Memory B cell (primary cell): ENCODE data around the gene DOK3.
"Not testable (repeated sequence)": the region's sequence is repeated elsewhere in the genome, so short reads cannot be mapped to it uniquely, and the experiment has no call there.

Source experiments
- ATAC-seq: fragments of 150-1000 bp; cut with Tn5 transposase; 2 replicates; pipeline ENCODE4 v1.10.0; 2021; ENCODE audit warnings: low read depth, mild to moderate bottlenecking, moderate library complexity
- DNase-seq, 2 donors: peaks; one replicate each; pipeline ENCODE4 v3.0.0; 2022; ENCODE audit warnings: low spot score in 2 of 2
- H3K27ac Mint-ChIP-seq: one replicate; pipeline ENCODE4 v1.8.0; 2022; ENCODE audit warnings: mild to moderate bottlenecking, moderate library complexity, mixed read lengths
- H3K27me3 Mint-ChIP-seq: one replicate; pipeline ENCODE4 v1.8.0; 2022; ENCODE audit warnings: mixed read lengths
- H3K36me3 Mint-ChIP-seq: one replicate; pipeline ENCODE4 v1.8.0; 2022; ENCODE audit warnings: mild to moderate bottlenecking, mixed read lengths
- H3K4me1 Mint-ChIP-seq: one replicate; pipeline ENCODE4 v1.8.0; 2022; ENCODE audit warnings: mixed read lengths
- H3K4me3 Mint-ChIP-seq: one replicate; pipeline ENCODE4 v1.8.0; 2022; ENCODE audit warnings: mild to moderate bottlenecking, moderate library complexity, mixed read lengths
- H3K9me3 Mint-ChIP-seq: one replicate; pipeline ENCODE4 v1.8.0; 2022; ENCODE audit warnings: mixed read lengths

DOK3 gene

GRCh38 chr5:177542816-177543465 lies 33.3 kb upstream of the DOK3 start:
- H3K36me3 Mint-ChIP-seq = peaks cover 15% of the 10 kb centered on the region

GRCh38 chr5:177540438-177540837 lies 30.8 kb upstream of the DOK3 start:
- no peaks in the 10 kb centered on the region for H3K9me3 Mint-ChIP-seq
- H3K36me3 Mint-ChIP-seq = peaks cover 17% of the 10 kb centered on the region
- no peak for ATAC-seq
- no peak for DNase-seq
- H3K27ac Mint-ChIP-seq = no peak overlapping the region
- H3K4me1 Mint-ChIP-seq = peaks cover 4% of the 10 kb centered on the region
- no peak overlapping the region for H3K4me3 Mint-ChIP-seq
- no peaks in the 10 kb centered on the region for H3K27me3 Mint-ChIP-seq

More at GRCh38 chr5:177542816-177543465, 33.3 kb upstream of the DOK3 start:
- Mint-ChIP-seq H3K4me1 (peaks cover 10% of the 10 kb centered on the region), H3K27me3 (no peaks in the 10 kb centered on the region), H3K4me3 (no peak overlapping the region), H3K27ac (no peak overlapping the region), H3K9me3 (no peaks in the 10 kb centered on the region)
- DNase-seq = no peak
- ATAC-seq = no peak

- peaks cover 17% of the 10 kb centered on the region for H3K36me3 Mint-ChIP-seq
- no peaks in the 10 kb centered on the region for H3K27me3 Mint-ChIP-seq
- peaks cover 4% of the 10 kb centered on the region for H3K4me1 Mint-ChIP-seq
- no peak overlapping the region for H3K27ac Mint-ChIP-seq
- ATAC-seq = no peak
- no peak overlapping the region for H3K4me3 Mint-ChIP-seq
- DNase-seq = no peak
- no peaks in the 10 kb centered on the region for H3K9me3 Mint-ChIP-seq
Observed at GRCh38 chr5:177539411-177539810, 29.8 kb upstream of the DOK3 start.

- no peak for ATAC-seq
- H3K4me3 Mint-ChIP-seq = no peak overlapping the region
- no peaks in the 10 kb centered on the region for H3K9me3 Mint-ChIP-seq
- H3K27me3 Mint-ChIP-seq = no peaks in the 10 kb centered on the region
- DNase-seq = no peak
- peaks cover 18% of the 10 kb centered on the region for H3K36me3 Mint-ChIP-seq
- H3K4me1 Mint-ChIP-seq = peaks cover 4% of the 10 kb centered on the region
- H3K27ac Mint-ChIP-seq = no peak overlapping the region
Observed at GRCh38 chr5:177538876-177539275, 29.2 kb upstream of the DOK3 start.

- Mint-ChIP-seq H3K9me3 (no peaks in the 10 kb centered on the region), H3K27me3 (no peaks in the 10 kb centered on the region), H3K36me3 (peaks cover 22% of the 10 kb centered on the region), H3K4me1 (peaks cover 4% of the 10 kb centered on the region), H3K4me3 (no peak overlapping the region), H3K27ac (no peak overlapping the region)
- no peak for DNase-seq
- no peak for ATAC-seq
Observed at GRCh38 chr5:177537389-177538361, 28.0 kb upstream of the DOK3 start.

- H3K4me3 Mint-ChIP-seq = no peak overlapping the region
- ATAC-seq = no peak
- H3K4me1 Mint-ChIP-seq = peaks cover 4% of the 10 kb centered on the region
- peaks cover 21% of the 10 kb centered on the region for H3K36me3 Mint-ChIP-seq
- H3K27me3 Mint-ChIP-seq = no peaks in the 10 kb centered on the region
- H3K27ac Mint-ChIP-seq = no peak overlapping the region
- no peaks in the 10 kb centered on the region for H3K9me3 Mint-ChIP-seq
- no peak for DNase-seq
Observed at GRCh38 chr5:177536386-177536785, 26.8 kb upstream of the DOK3 start.

- Mint-ChIP-seq H3K4me1 (no peaks in the 10 kb centered on the region), H3K27me3 (no peaks in the 10 kb centered on the region), H3K4me3 (no peak overlapping the region), H3K36me3 (peaks cover 21% of the 10 kb centered on the region), H3K27ac (no peak overlapping the region), H3K9me3 (no peaks in the 10 kb centered on the region)
- no peak for DNase-seq
- ATAC-seq = no peak
Observed at GRCh38 chr5:177535125-177535524, 25.5 kb upstream of the DOK3 start.

- not testable (repeated sequence) for H3K27me3 Mint-ChIP-seq, H3K4me3 Mint-ChIP-seq, H3K9me3 Mint-ChIP-seq, ATAC-seq, H3K27ac Mint-ChIP-seq, DNase-seq, H3K4me1 Mint-ChIP-seq
- peaks cover 23% of the 10 kb centered on the region for H3K36me3 Mint-ChIP-seq
Observed at GRCh38 chr5:177534433-177534832, 24.8 kb upstream of the DOK3 start.

GRCh38 chr5:177531209-177531940 lies 21.7 kb upstream of the DOK3 start:
- DNase-seq = no peak
- ATAC-seq = no peak
- Mint-ChIP-seq H3K9me3 (no peaks in the 10 kb centered on the region), H3K27ac (no peak overlapping the region), H3K27me3 (no peaks in the 10 kb centered on the region), H3K36me3 (peaks cover 18% of the 10 kb centered on the region), H3K4me1 (no peaks in the 10 kb centered on the region), H3K4me3 (no peak overlapping the region)

GRCh38 chr5:177530638-177531037 lies 21.0 kb upstream of the DOK3 start:
- no peaks in the 10 kb centered on the region for H3K4me1 Mint-ChIP-seq
- no peaks in the 10 kb centered on the region for H3K9me3 Mint-ChIP-seq
- no peak overlapping the region for H3K4me3 Mint-ChIP-seq
- H3K36me3 Mint-ChIP-seq = peaks cover 18% of the 10 kb centered on the region
- H3K27me3 Mint-ChIP-seq = no peaks in the 10 kb centered on the region
- ATAC-seq (no peak), DNase-seq (no peak)
- no peak overlapping the region for H3K27ac Mint-ChIP-seq

- ATAC-seq (no peak), DNase-seq (no peak)
- Mint-ChIP-seq H3K4me3 (no peak overlapping the region), H3K27me3 (no peaks in the 10 kb centered on the region), H3K4me1 (no peaks in the 10 kb centered on the region), H3K9me3 (no peaks in the 10 kb centered on the region), H3K36me3 (peaks cover 18% of the 10 kb centered on the region), H3K27ac (no peak overlapping the region)
Observed at GRCh38 chr5:177529247-177530203, 19.9 kb upstream of the DOK3 start.

- no peak for DNase-seq
- Mint-ChIP-seq H3K9me3 (no peaks in the 10 kb centered on the region), H3K27ac (no peak overlapping the region), H3K4me3 (no peak overlapping the region), H3K36me3 (peaks cover 15% of the 10 kb centered on the region), H3K27me3 (no peaks in the 10 kb centered on the region), H3K4me1 (no peaks in the 10 kb centered on the region)
- no peak for ATAC-seq
Observed at GRCh38 chr5:177528631-177529030, 19.0 kb upstream of the DOK3 start.

- no peak overlapping the region for H3K27ac Mint-ChIP-seq
- H3K9me3 Mint-ChIP-seq = no peaks in the 10 kb centered on the region
- H3K4me3 Mint-ChIP-seq = no peak overlapping the region
- ATAC-seq (no peak), DNase-seq (no peak)
- no peaks in the 10 kb centered on the region for H3K27me3 Mint-ChIP-seq
- peaks cover 12% of the 10 kb centered on the region for H3K36me3 Mint-ChIP-seq
- H3K4me1 Mint-ChIP-seq = peaks cover 2% of the 10 kb centered on the region
Observed at GRCh38 chr5:177527595-177527994, 18.0 kb upstream of the DOK3 start.
